Smooth muscle cell (in vitro differentiated cells): ENCODE data around the gene DCTD. TPM values are rescaled to one million over a fixed set of nuclear protein-coding genes. Genes with fewer than 3 reads are reported as not detected.

Experiments used
- DNase-seq: peaks from one replicate; lab custom pipeline; 2025; ENCODE audit not compliant: unreplicated experiment; lab: John Stamatoyannopoulos, UW
- H2AFZ ChIP-seq: fragments of 200-600 bp; sonication (generic); 2 replicates; pipeline ENCODE4 v1.6.0; 2016; ENCODE audit warnings: antibody characterized with exemption, low read depth, mild to moderate bottlenecking
- H3F3A ChIP-seq: fragments of 200-600 bp; sonication (generic); 2 replicates; pipeline ENCODE4 v1.6.0; 2017; ENCODE audit warnings: antibody characterized with exemption, low read depth
- H3K27ac ChIP-seq: fragments of 200-600 bp; sonication (generic); 2 replicates; pipeline ENCODE4 v1.5.1; 2016; ENCODE audit warnings: low read depth, mild to moderate bottlenecking
- H3K27me3 ChIP-seq: fragments of 200-600 bp; sonication (generic); 2 replicates; pipeline ENCODE4 v1.6.1; 2016; ENCODE audit warnings: low read depth, mild to moderate bottlenecking
- H3K36me3 ChIP-seq: fragments of 200-600 bp; sonication (generic); 2 replicates; pipeline ENCODE4 v1.5.1; 2016; ENCODE audit warnings: low read depth
- H3K4me1 ChIP-seq: fragments of 200-600 bp; sonication (generic); 2 replicates; pipeline ENCODE4 v1.5.1; 2016; ENCODE audit warnings: low read depth
- H3K4me2 ChIP-seq: fragments of 200-600 bp; sonication (generic); 2 replicates; pipeline ENCODE4 v1.6.0; 2016; ENCODE audit warnings: mild to moderate bottlenecking
- H3K4me3 ChIP-seq: fragments of 200-600 bp; sonication (generic); 2 replicates; pipeline ENCODE4 v1.5.1; 2016; ENCODE audit warnings: mild to moderate bottlenecking
- H3K79me2 ChIP-seq: fragments of 200-600 bp; sonication (generic); 2 replicates; pipeline ENCODE4 v1.6.0; 2016; ENCODE audit warnings: low read depth, mild to moderate bottlenecking
- H3K9ac ChIP-seq: fragments of 200-600 bp; sonication (generic); 2 replicates; pipeline ENCODE4 v1.6.0; 2016; ENCODE audit warnings: low read depth
- H3K9me3 ChIP-seq: fragments of 200-600 bp; sonication (generic); replicated peaks from 2 replicates; pipeline ENCODE4 v1.5.1; 2016; ENCODE audit warnings: low read depth
- H4K20me1 ChIP-seq: fragments of 200-600 bp; sonication (generic); 2 replicates; pipeline ENCODE4 v1.6.0; 2016; ENCODE audit warnings: low read depth
- CTCF ChIP-seq: fragments of 200-600 bp; sonication (generic); IDR thresholded peaks from 2 replicates; pipeline ENCODE4 v1.5.1; 2017; ENCODE audit warnings: borderline replicate concordance, mild to moderate bottlenecking, antibody characterized with exemption; ENCODE audit not compliant: insufficient read depth, poor library complexity, severe bottlenecking
- WGBS: methylation state at CpG from one replicate; pipeline ENCODE4 v1.1.7; 2016; ENCODE audit warnings: low lambda C conversion rate; 5-methylcytosine and 5-hydroxymethylcytosine counted together
- polyA plus RNA-seq: library from polyadenylated mRNA; unstranded; fragments of >200 nt; fragmentation: Nextera tagmentation; extraction: Ambion mirVana; gene quantifications from 2 replicates; pipeline ENCODE4 v1.2.1, GENCODE V29; 2016
- total RNA-seq: library from RNA; depleted of rRNA; stranded (reverse); fragments of >200 nt; gene quantifications from 2 replicates; pipeline ENCODE4 v1.2.3, GENCODE V29; 2014

The DCTD gene
- total and polyA plus RNA-seq, 2 experiments from 2014 or later: 84.4 to 85.3 TPM

- no peak overlapping the region for H3K4me2 ChIP-seq
- DNase-seq: no peak
- no peaks in the 10 kb centered on the region for H4K20me1 ChIP-seq
- no peaks in the 10 kb centered on the region for H3K9me3 ChIP-seq
- H3K27ac ChIP-seq: no peak overlapping the region
- H3K9ac ChIP-seq: no peak overlapping the region
- H3K36me3 ChIP-seq: no peaks in the 10 kb centered on the region
- H3K79me2 ChIP-seq: no peaks in the 10 kb centered on the region
- 97% methylated on average over 10 of the region's 10 CpGs for WGBS
- no peak overlapping the region for H2AFZ ChIP-seq
- no peaks in the 10 kb centered on the region for H3F3A ChIP-seq
- TF ChIP-seq CTCF: no peak
- H3K4me1 ChIP-seq: no peaks in the 10 kb centered on the region
- no peaks in the 10 kb centered on the region for H3K27me3 ChIP-seq
- H3K4me3 ChIP-seq: no peak overlapping the region
These were observed 42.3 kb downstream of the DCTD start for GRCh38 chr4:182874797-182875345.

- Histone ChIP-seq H3K4me1 (no peaks in the 10 kb centered on the region), H3K27me3 (no peaks in the 10 kb centered on the region), H3K36me3 (no peaks in the 10 kb centered on the region), H3K27ac (no peak overlapping the region), H3K4me3 (no peak overlapping the region), H3K4me2 (no peak overlapping the region), H3K79me2 (no peaks in the 10 kb centered on the region), H3K9ac (no peak overlapping the region), H4K20me1 (no peaks in the 10 kb centered on the region), H3F3A (no peaks in the 10 kb centered on the region), H3K9me3 (no peaks in the 10 kb centered on the region), H2AFZ (no peak overlapping the region)
- TF ChIP-seq CTCF: no peak
- DNase-seq: no peak
- 94% methylated on average over 12 of the region's 12 CpGs for whole genome bisulfite sequencing
These were observed 42.9 kb downstream of the DCTD start for GRCh38 chr4:182874304-182874751.

GRCh38 chr4:182873726-182874125, 43.5 kb downstream of the DCTD start:
- H3K36me3 ChIP-seq: no peaks in the 10 kb centered on the region
- no peaks in the 10 kb centered on the region for H3K27me3 ChIP-seq
- TF ChIP-seq CTCF: no peak
- H3K4me1 ChIP-seq: no peaks in the 10 kb centered on the region
- H3K79me2 ChIP-seq: no peaks in the 10 kb centered on the region
- no peaks in the 10 kb centered on the region for H3F3A ChIP-seq
- H3K27ac ChIP-seq: no peak overlapping the region
- WGBS: 98% methylated on average over 13 of the region's 13 CpGs
- no peak overlapping the region for H3K4me2 ChIP-seq
- no peak overlapping the region for H3K9ac ChIP-seq
- no peak for DNase-seq
- H3K4me3 ChIP-seq: no peak overlapping the region
- no peak overlapping the region for H2AFZ ChIP-seq
- H3K9me3 ChIP-seq: no peaks in the 10 kb centered on the region
- H4K20me1 ChIP-seq: no peaks in the 10 kb centered on the region

- no peak for TF ChIP-seq CTCF
- Histone ChIP-seq H3K27ac (no peak overlapping the region), H3K9ac (no peak overlapping the region), H3K4me2 (no peak overlapping the region), H3K9me3 (no peaks in the 10 kb centered on the region), H2AFZ (no peak overlapping the region), H3K27me3 (no peaks in the 10 kb centered on the region), H4K20me1 (no peaks in the 10 kb centered on the region), H3K79me2 (no peaks in the 10 kb centered on the region), H3K4me1 (no peaks in the 10 kb centered on the region), H3K36me3 (no peaks in the 10 kb centered on the region), H3K4me3 (no peak overlapping the region), H3F3A (no peaks in the 10 kb centered on the region)
- no peak for DNase-seq
- WGBS: 98% methylated on average over 15 of the region's 15 CpGs
These were observed 43.9 kb downstream of the DCTD start for GRCh38 chr4:182873289-182873688.
